Endothelial cell of hepatic sinusoid (primary cell): Measurements from ENCODE around the gene OSBP2.
"Not testable (repeated sequence)": the region's sequence is repeated elsewhere in the genome, so short reads cannot be mapped to it uniquely, and the experiment has no call there.

Source experiments
- in situ Hi-C: cut with HindIII; loops from 2 replicates; pipeline ENCODE4 v1.10.0; 2017; ENCODE audit warnings: low sequenced_read_pairs

OSBP2 gene

GRCh38 chr22:30679895-30680690 lies 14.6 kb upstream of the OSBP2 start:
- in situ Hi-C loops, result not testable (repeated sequence)

GRCh38 chr22:30680991-30681770 lies 13.5 kb upstream of the OSBP2 start:
- in situ Hi-C loops, result no loop called here

- in situ Hi-C loops, result no loop called here
These were observed 12.8 kb upstream of the OSBP2 start for GRCh38 chr22:30681831-30682230.

GRCh38 chr22:30685178-30685577 lies 9.5 kb upstream of the OSBP2 start:
- in situ Hi-C loops, result no loop called here

GRCh38 chr22:30687358-30687757 lies 7.3 kb upstream of the OSBP2 start:
- in situ Hi-C loops, result no loop called here

- in situ Hi-C loops, result no loop called here
These were observed 5.1 kb upstream of the OSBP2 start for GRCh38 chr22:30689622-30690021.

GRCh38 chr22:30691204-30691603 lies 3.5 kb upstream of the OSBP2 start:
- in situ Hi-C loops, result no loop called here

- in situ Hi-C loops, result no loop called here
These were observed 469 bp upstream of the OSBP2 start for GRCh38 chr22:30694171-30694639.

GRCh38 chr22:30695351-30695851 lies 727 bp downstream of the OSBP2 start:
- in situ Hi-C loops, result no loop called here

GRCh38 chr22:30695871-30696655 lies 1.4 kb downstream of the OSBP2 start:
- in situ Hi-C loops, result no loop called here

- in situ Hi-C loops, result no loop called here
These were observed 3.3 kb downstream of the OSBP2 start for GRCh38 chr22:30697975-30698374.

- in situ Hi-C loops, result no loop called here
These were observed 7.2 kb downstream of the OSBP2 start for GRCh38 chr22:30701872-30702271.

GRCh38 chr22:30702856-30703255 lies 8.2 kb downstream of the OSBP2 start:
- in situ Hi-C loops, result no loop called here

- in situ Hi-C loops, result no loop called here
These were observed 10.3 kb downstream of the OSBP2 start for GRCh38 chr22:30704978-30705377.

GRCh38 chr22:30705710-30706651 lies 11.3 kb downstream of the OSBP2 start:
- in situ Hi-C loops, result no loop called here

- in situ Hi-C loops, result not testable (repeated sequence)
These were observed 15.3 kb downstream of the OSBP2 start for GRCh38 chr22:30709980-30710379.

GRCh38 chr22:30712094-30712493 lies 17.4 kb downstream of the OSBP2 start:
- in situ Hi-C loops, result no loop called here

GRCh38 chr22:30714062-30714461 lies 19.4 kb downstream of the OSBP2 start:
- in situ Hi-C loops, result no loop called here

GRCh38 chr22:30717331-30717921 lies 22.8 kb downstream of the OSBP2 start:
- in situ Hi-C loops, result no loop called here

- in situ Hi-C loops, result no loop called here
These were observed 23.3 kb downstream of the OSBP2 start for GRCh38 chr22:30717952-30718351.
